H1 (cell line): Measurements from ENCODE around the gene PCP4L1. TPM values are rescaled to one million over a fixed set of nuclear protein-coding genes. Genes with fewer than 3 reads are reported as not detected.

ENCODE experiments used
- CTCF ChIA-PET: fragments of 300-600 bp; sonication (Branson Sonifier 250); formaldehyde crosslinking; loops from one replicate; lab custom pipeline; 2021; ENCODE audit not compliant: partially characterized antibody; lab: Charles Lee
- POLR2A ChIA-PET: fragments of 300-600 bp; sonication (Branson Sonifier 250); formaldehyde crosslinking; loops from one replicate; lab custom pipeline; 2021; ENCODE audit warnings: inconsistent platforms; ENCODE audit not compliant: partially characterized antibody; lab: Charles Lee
- DNase-seq, 2 experiments: peaks; one replicate each; pipeline versions ENCODE4 v3.0.0 to v3.0.0-alpha.2; 2010 to 2022; ENCODE audit warnings: low spot score in 2 of 2, low read depth in 1 of 2, mixed read lengths in 1 of 2
- FAIRE-seq: peaks from 2 replicates; lab custom pipeline; 2011; peaks lifted over from hg19 to GRCh38; lab: Jason Lieb, UNC
- H2AFZ ChIP-seq: 2 replicates; pipeline ENCODE4 v1.8.1; 2012; ENCODE audit warnings: low read length, inconsistent platforms
- H2AK5ac ChIP-seq: 2 replicates; pipeline ENCODE4 v1.6.1; 2013; ENCODE audit warnings: low read depth, low read length
- H2BK120ac ChIP-seq: replicated peaks from 2 replicates; pipeline ENCODE3; 2013; ENCODE audit warnings: low read depth, low read length, inconsistent platforms
- H2BK12ac ChIP-seq: 2 replicates; pipeline ENCODE4 v1.6.1; 2013; ENCODE audit warnings: low read depth, low read length
- H2BK15ac ChIP-seq: 2 replicates; pipeline ENCODE4 v1.6.1; 2013; ENCODE audit warnings: low read length
- H2BK20ac ChIP-seq: 2 replicates; pipeline ENCODE4 v1.6.1; 2013; ENCODE audit warnings: low read length
- H2BK5ac ChIP-seq: 2 replicates; pipeline ENCODE4 v1.6.1; 2013; ENCODE audit warnings: low read depth, low read length
- H3K14ac ChIP-seq: 2 replicates; pipeline ENCODE4 v1.6.1; 2013; ENCODE audit warnings: inconsistent platforms; ENCODE audit not compliant: insufficient read length
- H3K18ac ChIP-seq: 2 replicates; pipeline ENCODE4 v1.6.1; 2013; ENCODE audit warnings: low read length; ENCODE audit errors: extremely low read depth
- H3K23ac ChIP-seq: 2 replicates; pipeline ENCODE4 v1.6.1; 2013; ENCODE audit warnings: inconsistent platforms; ENCODE audit not compliant: insufficient read length
- H3K23me2 ChIP-seq: 2 replicates; pipeline ENCODE4 v1.6.1; 2013; ENCODE audit warnings: low read depth, low read length
- H3K27ac ChIP-seq: 2 replicates; pipeline ENCODE4 v1.6.1; 2011; ENCODE audit warnings: low read depth, low read length, inconsistent platforms
- H3K27me3 ChIP-seq, 4 experiments: replicated peaks in 1 of 4; 1 replicate in 1 of 4; 2 replicates in 3 of 4; pipeline versions ENCODE4 v1.6.1 to v1.8.1; 2011 to 2013; ENCODE audit warnings: low read length in 3 of 4, mild to moderate bottlenecking in 3 of 4, inconsistent platforms in 2 of 4, mixed read lengths in 2 of 4, moderate library complexity in 1 of 4; ENCODE audit not compliant: control insufficient read depth in 3 of 4, insufficient read depth in 3 of 4; ENCODE audit errors: extremely low read depth in 1 of 4
- H3K36me3 ChIP-seq, 4 experiments: 2 replicates each; pipeline versions ENCODE4 v1.6.1 to v1.8.1; 2011 to 2013; ENCODE audit warnings: mild to moderate bottlenecking in 4 of 4, low read length in 3 of 4, moderate library complexity in 2 of 4, control low read depth in 1 of 4, inconsistent platforms in 1 of 4; ENCODE audit not compliant: insufficient read depth in 4 of 4, control insufficient read depth in 2 of 4
- H3K4ac ChIP-seq: replicated peaks from 2 replicates; pipeline ENCODE3; 2013; ENCODE audit warnings: low read length, low read depth, mixed read lengths, inconsistent platforms; ENCODE audit not compliant: insufficient read length
- H3K4me1 ChIP-seq, 4 experiments: replicated peaks in 1 of 4; 1 replicate in 1 of 4; 2 replicates in 3 of 4; pipeline versions ENCODE4 v1.6.1 to v1.8.1; 2011 to 2013; ENCODE audit warnings: low read length in 3 of 4, inconsistent platforms in 2 of 4, mixed read lengths in 1 of 4; ENCODE audit not compliant: insufficient read depth in 4 of 4, control insufficient read depth in 3 of 4
- H3K4me2 ChIP-seq, 2 experiments: 2 replicates each; pipeline versions ENCODE4 v1.6.1 to v1.8.1; 2011 to 2013; ENCODE audit warnings: low read depth in 2 of 2, low read length in 2 of 2, control low read depth in 1 of 2, inconsistent platforms in 1 of 2, mild to moderate bottlenecking in 1 of 2; ENCODE audit not compliant: insufficient read depth in 1 of 2
- H3K4me3 ChIP-seq, 4 experiments: fragments of 200-600, 300-600 bp in 1 of 4; sonication (generic), shearing (Covaris generic), sonication (Bioruptor Twin) in 1 of 4; 2 replicates each; pipeline versions ENCODE4 v1.5.1 to v1.8.1; 2011 to 2016; ENCODE audit warnings: low read length in 4 of 4, low read depth in 3 of 4, control low read depth in 2 of 4, inconsistent platforms in 2 of 4, mild to moderate bottlenecking in 2 of 4, mixed read lengths in 1 of 4, moderate library complexity in 1 of 4; ENCODE audit not compliant: insufficient read depth in 2 of 4; ENCODE audit errors: extremely low read depth in 1 of 4
- H3K56ac ChIP-seq: replicated peaks from 2 replicates; pipeline ENCODE3; 2013; ENCODE audit warnings: low read depth, mild to moderate bottlenecking, mixed read lengths, low read length, inconsistent platforms; ENCODE audit not compliant: insufficient read length
- H3K79me1 ChIP-seq: 2 replicates; pipeline ENCODE4 v1.6.1; 2013; ENCODE audit warnings: low read depth, low read length, control low read depth
- H3K79me2 ChIP-seq, 2 experiments: 2 replicates each; pipeline versions ENCODE4 v1.6.1 to v1.8.1; 2012 to 2013; ENCODE audit warnings: low read length in 2 of 2, mild to moderate bottlenecking in 2 of 2, inconsistent platforms in 1 of 2; ENCODE audit not compliant: insufficient read depth in 2 of 2, control insufficient read depth in 1 of 2
- H3K9ac ChIP-seq, 4 experiments: replicated peaks in 1 of 4; 1 replicate in 1 of 4; 2 replicates in 3 of 4; pipeline versions ENCODE4 v1.6.1 to v1.8.1; 2011 to 2013; ENCODE audit warnings: low read depth in 3 of 4, low read length in 3 of 4, control low read depth in 2 of 4, mild to moderate bottlenecking in 2 of 4, moderate library complexity in 2 of 4, inconsistent platforms in 1 of 4; ENCODE audit errors: extremely low read depth in 1 of 4
- H3K9me3 ChIP-seq, 2 experiments: 2 replicates each; pipeline versions ENCODE4 v1.6.1 to v1.8.1; 2012 to 2013; ENCODE audit warnings: mild to moderate bottlenecking in 2 of 2, moderate library complexity in 2 of 2, control low read depth in 1 of 2, inconsistent platforms in 1 of 2, low read depth in 1 of 2, low read length in 1 of 2, mixed read lengths in 1 of 2; ENCODE audit not compliant: insufficient read depth in 2 of 2
- H4K20me1 ChIP-seq, 2 experiments: replicated peaks in 1 of 2; 2 replicates each; pipeline versions ENCODE3 to v1.8.1; 2011 to 2013; ENCODE audit warnings: inconsistent platforms in 2 of 2, low read length in 2 of 2, mild to moderate bottlenecking in 1 of 2; ENCODE audit not compliant: insufficient read depth in 2 of 2, control insufficient read depth in 1 of 2
- H4K5ac ChIP-seq: 2 replicates; pipeline ENCODE4 v1.6.1; 2013; ENCODE audit warnings: low read length, low read depth, mixed read lengths, inconsistent platforms; ENCODE audit not compliant: insufficient read length
- H4K8ac ChIP-seq: 2 replicates; pipeline ENCODE4 v1.8.0; 2013; ENCODE audit warnings: mild to moderate bottlenecking, moderate library complexity, low read length, inconsistent platforms; ENCODE audit not compliant: insufficient read depth; ENCODE audit errors: extremely low read depth
- H4K91ac ChIP-seq: replicated peaks from 2 replicates; pipeline ENCODE3; 2013; ENCODE audit warnings: low read length, mixed read lengths, inconsistent platforms; ENCODE audit not compliant: insufficient read length
- TBP ChIP-seq: IDR thresholded peaks from 2 replicates; pipeline ENCODE4 v1.6.1; 2011; ENCODE audit warnings: low read depth, low read length, improper control_type of control experiment
- WGBS, 2 experiments: shearing (Covaris generic) in 1 of 2; methylation state at CpG; one replicate each; pipeline versions ENCODE4 v1.1.6 to v1.1.7; 2013 to 2015; ENCODE audit warnings: low lambda C conversion rate in 2 of 2, mixed read lengths in 2 of 2, inconsistent platforms in 1 of 2, low coverage in 1 of 2, missing lambda C conversion rate in 1 of 2; ENCODE audit not compliant: insufficient replicate concordance in 2 of 2, insufficient coverage in 1 of 2, insufficient read length in 1 of 2; ENCODE audit errors: extremely low coverage in 1 of 2, missing lambda C conversion rate in 1 of 2; 5-methylcytosine and 5-hydroxymethylcytosine counted together
- polyA plus RNA-seq, 7 experiments: library from polyadenylated mRNA; depleted of rRNA in 3 of 7; stranded (reverse) in 5 of 7; unstranded in 2 of 7; fragments of >200 nt in 5 of 7; fragments of 200-250 nt in 2 of 7; gene quantifications; 1 replicate in 5 of 7; 2 replicates in 1 of 7; 4 replicates in 1 of 7; pipeline versions ENCODE4 v1.2.1 to v1.2.3, GENCODE V29; 2011 to 2013; ENCODE audit warnings: missing spikeins in 2 of 7, mixed read lengths in 2 of 7
- total RNA-seq: library from RNA; stranded (reverse); fragmentation: NEBNext Ultra II Directional; extraction: Animal tissue kit (Norgen Biotek cat#: 25700); gene quantifications from 2 replicates; pipeline ENCODE4 v1.2.1, GENCODE V29; 2021

The PCP4L1 gene
- total and polyA plus RNA-seq, 2 of the 8 experiments (the other 6 are each of a cell fraction or from before 2014, with no cell fraction given), result 0.41 to 1.0 TPM

DNA sequence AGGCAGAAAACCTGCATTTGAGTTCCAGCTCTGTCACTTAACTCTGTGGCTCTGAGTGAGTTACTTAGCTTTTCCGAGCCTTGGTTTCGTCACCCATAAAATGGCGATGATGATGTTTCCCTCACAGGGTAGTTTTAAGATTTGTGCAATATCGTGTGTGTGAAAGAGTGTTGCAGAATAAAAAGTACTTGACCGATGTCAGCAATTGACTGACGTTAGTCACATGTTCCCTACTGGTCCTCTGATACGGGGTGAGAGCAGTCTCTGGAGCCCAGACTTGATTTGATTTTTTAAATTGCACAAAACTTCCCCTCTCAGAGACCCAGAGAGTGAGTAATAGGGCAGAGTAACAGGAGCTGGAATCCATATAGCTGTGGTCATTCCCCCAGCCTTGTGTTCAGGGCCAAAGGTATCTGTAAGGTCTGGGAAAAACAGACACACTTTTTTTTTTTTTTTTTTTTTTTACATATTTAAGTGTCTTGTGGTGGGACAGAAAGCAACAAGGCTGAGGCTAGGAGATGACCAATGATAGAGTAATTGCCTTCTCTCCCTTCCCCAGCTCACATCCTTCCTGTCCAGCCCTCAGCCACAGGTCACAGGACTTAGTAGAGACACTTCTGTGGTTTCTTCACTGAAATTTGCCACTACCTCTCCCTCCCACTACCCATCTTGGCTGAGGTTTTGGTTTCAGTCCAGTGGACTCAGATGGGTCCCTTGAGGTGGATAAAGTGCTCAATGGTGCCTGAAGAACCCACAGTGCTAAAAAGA lies 41.4 kb upstream of the PCP4L1 start:
- Histone ChIP-seq H3K79me2 (no peaks in the 10 kb centered on the region), H4K20me1 (peaks cover 0 to 3% of the 10 kb centered on the region in 2 experiments), H4K5ac (no peak overlapping the region), H3K27me3 (0 out of 7 replicates have a peak, but pooled peaks cover 0 to under 1% (median 0%) of the 10 kb centered on the region in 4 experiments), H3K36me3 (peaks cover 14 to 23% (median 20%) of the 10 kb centered on the region in 4 experiments; a peak in 7 of 8 replicates), H2BK12ac (no peak overlapping the region; the same call in 1 of the 2 replicates), H3K4me3 (no peak overlapping the region), H3K4me2 (peak overlapping the region in 1 of 2 experiments; percentile 8; a peak in 1 of 4 replicates), H4K91ac (no peak overlapping the region), H3K23ac (no peak overlapping the region), H3K56ac (no peak overlapping the region), H3K9ac (peak overlapping the region in 1 of 4 experiments; percentile 21; a peak in 1 of 7 replicates), H3K79me1 (no peaks in the 10 kb centered on the region), H2AFZ (peak overlapping the region; percentile 67; the same call in 1 of the 2 replicates), H2BK5ac (no peak overlapping the region), H3K9me3 (no peaks in the 10 kb centered on the region), H3K4ac (no peak overlapping the region), H2BK20ac (no peak overlapping the region), H3K27ac (no peak overlapping the region), H3K14ac (no peak overlapping the region), H2AK5ac (no peak overlapping the region), H3K4me1 (peaks cover 0 to 13% (median 0%) of the 10 kb centered on the region in 4 experiments; a peak in 3 of 7 replicates), H3K23me2 (no peaks in the 10 kb centered on the region), H3K18ac (no peak overlapping the region), H2BK15ac (no peak overlapping the region), H2BK120ac (no peak overlapping the region), H4K8ac (no peak overlapping the region; the same call in 1 of the 2 replicates)
- ChIA-PET CTCF (interaction anchor here (0.5 to 23.7 kb wide), 18 partner anchors 11 to 798 kb away, joined by 3 to 427 read pairs (median 4); partner anchors contain the start of genes ADAMTS4, NDUFS2 and TOMM40L), POLR2A (interaction anchor here (0.6 to 9.9 kb wide), 8 partner anchors 9 to 163 kb away, joined by 3 to 82 read pairs (median 3); partner anchors contain the start of genes NDUFS2, PCP4L1, SDHC and TOMM40L)
- FAIRE-seq, result no peak
- TF ChIP-seq TBP, result no peak
- WGBS, 2 experiments, result 94% methylated on average over 7 of the region's 7 CpGs; no CpG with 5 or more reads in 1 of the 2 experiments
- no peak for DNase-seq
